ENCODE results near the gene TMEM178A. TPM values are rescaled to one million over a fixed set of nuclear protein-coding genes. Genes with fewer than 3 reads are reported as not detected.

TMEM178A gene
- total and polyA plus RNA-seq, 12 donors = 0.58 to 6.2 (median 2.5) TPM

DNA sequence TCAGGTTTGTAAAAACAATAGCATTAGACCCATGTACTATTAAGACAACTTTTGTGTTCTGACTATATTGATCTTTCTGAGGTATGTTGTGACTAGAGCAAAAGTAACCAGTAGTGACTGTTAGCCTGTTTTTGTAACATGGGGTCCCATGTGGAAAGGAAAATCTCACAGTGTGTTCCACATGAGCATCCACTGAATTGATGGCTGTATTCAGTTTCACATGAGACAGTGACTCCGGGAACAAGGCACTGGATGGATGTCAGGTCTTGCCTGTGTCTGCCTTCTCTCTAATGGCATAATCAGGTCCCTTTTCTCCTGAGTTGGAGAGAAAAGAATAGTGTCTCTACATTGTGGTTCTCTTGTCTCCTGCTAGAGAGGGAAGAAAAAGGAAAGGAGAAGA is 27.5 kb downstream of the TMEM178A start:
- no peak for DNase-seq
- Histone ChIP-seq H3K27ac (no peak overlapping the region), H3K36me3 (no peaks in the 10 kb centered on the region), H3K4me1 (peaks cover 0 to 36% (median 22%) of the 10 kb centered on the region in 9 donors), H3K27me3 (no peaks in the 10 kb centered on the region), H3K9me3 (peaks cover 0 to 19% (median 5%) of the 10 kb centered on the region in 11 donors), H3K4me3 (no peak overlapping the region)
- WGBS, 2 donors = 80 to 86% methylated on average over 1 of the region's 1 CpG
- ATAC-seq = no peak
- intact Hi-C loops (cut with DNase I) = loop anchor here in 7 of 10 donors (5.0 to 10.0 kb wide), 6 partner anchors 96 to 318 kb away; no protein-coding TSS in a partner anchor
- TF ChIP-seq, protein P1, sequence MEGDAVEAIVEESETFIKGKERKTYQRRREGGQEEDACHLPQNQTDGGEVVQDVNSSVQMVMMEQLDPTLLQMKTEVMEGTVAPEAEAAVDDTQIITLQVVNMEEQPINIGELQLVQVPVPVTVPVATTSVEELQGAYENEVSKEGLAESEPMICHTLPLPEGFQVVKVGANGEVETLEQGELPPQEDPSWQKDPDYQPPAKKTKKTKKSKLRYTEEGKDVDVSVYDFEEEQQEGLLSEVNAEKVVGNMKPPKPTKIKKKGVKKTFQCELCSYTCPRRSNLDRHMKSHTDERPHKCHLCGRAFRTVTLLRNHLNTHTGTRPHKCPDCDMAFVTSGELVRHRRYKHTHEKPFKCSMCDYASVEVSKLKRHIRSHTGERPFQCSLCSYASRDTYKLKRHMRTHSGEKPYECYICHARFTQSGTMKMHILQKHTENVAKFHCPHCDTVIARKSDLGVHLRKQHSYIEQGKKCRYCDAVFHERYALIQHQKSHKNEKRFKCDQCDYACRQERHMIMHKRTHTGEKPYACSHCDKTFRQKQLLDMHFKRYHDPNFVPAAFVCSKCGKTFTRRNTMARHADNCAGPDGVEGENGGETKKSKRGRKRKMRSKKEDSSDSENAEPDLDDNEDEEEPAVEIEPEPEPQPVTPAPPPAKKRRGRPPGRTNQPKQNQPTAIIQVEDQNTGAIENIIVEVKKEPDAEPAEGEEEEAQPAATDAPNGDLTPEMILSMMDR (IDR thresholded peaks at IDR 0.05) = no peak

DNA sequence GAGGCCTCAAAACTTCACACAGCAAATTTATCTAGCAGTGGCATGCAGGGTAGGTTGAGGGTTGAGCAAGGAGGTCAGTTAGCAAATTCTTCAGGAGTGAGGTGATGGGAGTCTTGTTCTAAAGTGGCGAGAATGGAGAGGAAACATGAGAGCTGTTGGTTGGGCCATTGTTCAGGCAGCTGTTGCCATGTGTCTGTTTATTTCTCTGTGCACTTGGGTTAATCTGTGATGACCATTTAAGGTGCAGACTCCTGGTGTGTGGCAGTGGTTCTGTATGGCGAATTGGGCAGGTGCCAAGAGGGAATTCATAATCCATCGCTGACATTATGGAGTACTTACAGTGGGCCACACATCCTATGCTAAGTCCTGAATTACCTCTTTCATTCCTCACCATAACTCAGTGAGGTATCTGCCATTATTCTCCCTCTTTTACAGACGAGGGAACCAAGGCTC is 30.4 kb downstream of the TMEM178A start:
- H3K9me3 ChIP-seq = peaks cover 0 to 25% (median 3%) of the 10 kb centered on the region in 11 donors
- WGBS, 2 donors = 55 to 62% methylated on average over 4 of the region's 4 CpGs
- peak overlapping the region in 6 of 10 donors; percentile 32 to 75 (median 61) for H3K27ac ChIP-seq
- H3K36me3 ChIP-seq = no peaks in the 10 kb centered on the region
- H3K27me3 ChIP-seq = no peaks in the 10 kb centered on the region
- H3K4me3 ChIP-seq = no peak overlapping the region
- DNase-seq (no peak), ATAC-seq (peak; percentile 21 to 75 (median 64))
- H3K4me1 ChIP-seq = peaks cover 0 to 34% (median 22%) of the 10 kb centered on the region in 9 donors
- TF ChIP-seq, protein P1 (IDR thresholded peaks at IDR 0.05) = no peak
- intact Hi-C loops (cut with DNase I) = loop anchor here in 9 of 10 donors (2.0 to 10.0 kb wide), 11 partner anchors 99 to 321 kb away; no protein-coding TSS in a partner anchor

DNA sequence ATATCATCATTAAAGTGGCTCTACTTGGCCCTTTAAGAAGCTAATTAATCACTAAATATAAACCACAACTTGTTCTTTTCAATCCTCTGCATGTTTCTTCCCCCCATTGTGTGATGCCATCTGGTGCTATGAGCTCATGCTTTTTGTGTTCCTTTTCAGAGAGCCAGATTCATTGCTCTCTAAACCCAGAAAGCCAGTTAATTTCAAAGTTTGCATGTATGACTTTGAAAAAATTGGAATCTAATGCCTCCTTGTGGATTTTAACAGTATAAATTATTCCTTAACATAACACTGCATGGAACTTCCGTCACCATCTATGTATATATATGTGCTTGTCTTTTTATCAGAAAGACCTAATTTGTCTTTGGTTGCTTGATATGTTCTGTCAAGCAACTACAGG is 31.1 kb downstream of the TMEM178A start:
- TF ChIP-seq, protein P1 (IDR thresholded peaks at IDR 0.05) = peak; percentile 16 to 72 (median 53)
- peak overlapping the region in 8 of 10 donors; percentile 37 to 75 (median 56) for H3K27ac ChIP-seq
- H3K9me3 ChIP-seq = peaks cover 0 to 26% (median 9%) of the 10 kb centered on the region in 11 donors
- ATAC-seq (peak; percentile 44 to 86 (median 73)), DNase-seq (peak in 1 of 2 donors; percentile 12)
- no peaks in the 10 kb centered on the region for H3K36me3 ChIP-seq
- H3K4me1 ChIP-seq = peaks cover 0 to 34% (median 22%) of the 10 kb centered on the region in 9 donors
- no peak overlapping the region for H3K4me3 ChIP-seq
- no peaks in the 10 kb centered on the region for H3K27me3 ChIP-seq
- intact Hi-C loops (cut with DNase I) = loop anchor here (1.0 to 10.0 kb wide), 14 partner anchors 100 to 322 kb away; no protein-coding TSS in a partner anchor
- WGBS, 2 donors = 16 to 22% methylated on average over 1 of the region's 1 CpG

DNA sequence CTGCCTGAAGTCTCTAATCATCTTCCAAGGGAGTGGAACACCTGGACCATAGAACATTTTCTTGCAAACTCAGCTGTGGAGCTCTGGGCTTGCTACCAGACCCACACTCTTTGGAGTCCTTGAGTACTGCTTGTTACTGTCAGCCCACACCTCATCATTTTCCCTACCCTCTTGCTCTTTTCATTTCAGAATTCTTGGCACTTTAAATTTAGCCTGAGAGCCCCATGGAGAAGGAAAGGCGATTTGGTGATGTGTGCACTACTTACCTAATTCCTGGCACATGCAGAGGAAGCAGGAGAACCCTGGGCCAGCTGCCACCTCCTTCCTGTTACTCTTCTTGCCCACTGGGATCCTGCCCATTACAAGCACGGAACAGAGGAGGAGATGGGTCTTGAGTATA is 31.7 kb downstream of the TMEM178A start:
- Histone ChIP-seq H3K27me3 (no peaks in the 10 kb centered on the region), H3K4me3 (no peak overlapping the region)

More for the DNA sequence above, 31.7 kb downstream of the TMEM178A start:
- Histone ChIP-seq H3K4me1 (peaks cover 0 to 34% (median 22%) of the 10 kb centered on the region in 9 donors), H3K27ac (peak overlapping the region in 8 of 10 donors; percentile 37 to 75 (median 56)), H3K9me3 (peaks cover 0 to 32% (median 15%) of the 10 kb centered on the region in 11 donors), H3K36me3 (no peaks in the 10 kb centered on the region)
- 16 to 31% methylated on average over 2 of the region's 2 CpGs for WGBS, 2 donors
- ATAC-seq = peak; percentile 23 to 84 (median 61)
- TF ChIP-seq, protein P1 (IDR thresholded peaks at IDR 0.05) = no peak
- intact Hi-C loops (cut with DNase I) = loop anchor here (1.0 to 10.0 kb wide), 14 partner anchors 100 to 323 kb away; no protein-coding TSS in a partner anchor
- DNase-seq = peak; percentile 26 to 27
